ENCODE results near the gene TSC22D1.
A peak's percentile ranks its signal among the peaks of the same experiment; 100 is the strongest.

TSC22D1 gene

DNA sequence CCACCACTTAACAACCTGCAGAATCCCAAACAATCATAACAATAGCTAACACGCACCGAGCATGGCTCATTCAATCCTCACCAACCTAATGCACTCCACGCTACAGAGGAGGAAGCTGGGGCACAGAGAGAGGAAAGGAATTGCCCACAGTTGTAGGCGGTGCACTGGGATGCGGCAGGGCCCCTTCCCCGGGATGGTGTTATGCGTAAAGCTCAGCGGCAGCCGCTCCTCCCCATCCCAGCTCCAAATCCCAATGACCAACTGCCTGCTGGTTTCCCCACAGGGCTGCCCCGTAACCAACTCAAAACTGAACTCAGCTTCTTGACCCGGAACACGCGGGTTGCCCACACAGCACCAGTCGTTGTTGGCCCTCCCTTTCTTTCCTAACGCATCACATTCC, 160.3 kb downstream of the TSC22D1 start:
- Histone ChIP-seq H3K4me3 (no peak overlapping the region), H3K27ac (no peak overlapping the region)

DNA sequence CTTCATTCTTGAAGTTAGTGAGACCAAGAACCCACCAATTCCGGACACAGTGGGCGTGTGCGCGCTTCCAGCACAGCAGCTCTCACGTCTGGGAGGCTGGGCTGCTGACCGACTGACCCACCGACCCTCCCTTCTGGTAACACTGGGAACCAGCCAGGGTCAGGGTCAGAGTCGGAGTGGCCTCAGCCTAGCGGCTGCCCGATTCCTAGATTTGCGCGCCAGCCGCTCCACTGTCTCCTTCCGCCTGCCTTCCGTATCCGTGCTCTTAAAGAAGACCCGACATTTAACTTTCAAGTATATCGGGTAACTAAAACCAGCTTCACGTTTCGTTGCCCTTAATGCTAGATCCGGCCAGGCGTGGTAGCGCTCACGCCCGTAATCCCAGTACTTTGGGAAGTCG, 161.4 kb downstream of the TSC22D1 start:
- no peak overlapping the region for H3K4me3 ChIP-seq

DNA sequence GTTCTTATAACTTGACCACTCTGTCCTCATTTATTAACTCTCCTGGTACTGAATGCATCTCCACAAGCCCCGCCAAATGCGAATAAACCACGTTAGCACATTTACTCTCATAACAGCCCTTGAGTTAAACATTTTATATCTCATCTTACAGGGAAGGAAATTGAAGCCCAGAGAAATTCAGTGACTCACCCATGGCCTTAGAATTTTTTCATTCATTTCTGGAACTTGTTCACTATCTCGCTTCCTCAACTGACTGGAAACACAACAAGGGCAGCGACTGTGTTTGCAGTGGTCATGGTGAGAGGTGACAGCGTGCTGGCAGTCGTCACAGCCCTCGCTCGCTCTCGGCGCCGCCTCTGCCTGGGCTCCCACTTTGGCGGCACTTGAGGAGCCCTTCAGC, 163.0 kb downstream of the TSC22D1 start:
- Histone ChIP-seq H3K4me3 (no peak overlapping the region), H3K27ac (no peak overlapping the region)

More for the DNA sequence above, 161.4 kb downstream of the TSC22D1 start:
- H3K27ac ChIP-seq = no peak overlapping the region

DNA sequence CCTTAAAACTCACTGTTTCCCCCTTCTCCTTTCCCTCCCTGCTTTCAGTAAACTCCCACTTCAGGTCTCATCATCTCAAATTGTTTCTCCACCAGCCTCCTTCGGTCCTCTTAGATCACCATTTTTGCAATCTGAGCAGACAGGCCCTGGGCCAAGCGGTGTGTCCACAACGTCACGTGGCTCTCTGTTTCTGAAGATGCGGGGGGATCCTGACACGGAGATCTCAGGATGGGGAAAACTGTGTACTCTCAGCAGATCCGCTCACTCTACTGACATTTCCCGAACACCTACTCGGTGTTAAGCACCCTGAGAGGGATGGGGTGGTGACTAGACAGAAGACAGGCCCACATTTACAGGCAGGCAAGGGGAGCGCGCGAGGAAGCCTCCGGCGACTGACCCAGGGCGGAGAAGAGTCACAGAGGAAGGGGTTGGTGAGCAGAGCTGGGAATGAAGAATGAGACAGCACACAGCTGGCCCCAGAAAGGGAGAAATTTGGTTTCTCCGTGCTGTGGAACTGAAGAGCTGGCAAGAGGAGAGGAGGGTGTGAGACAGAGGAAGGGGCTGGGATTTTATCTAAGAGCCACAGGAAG, 163.7 kb downstream of the TSC22D1 start:
- no peak overlapping the region for H3K27ac ChIP-seq
- no peak overlapping the region for H3K4me3 ChIP-seq

DNA sequence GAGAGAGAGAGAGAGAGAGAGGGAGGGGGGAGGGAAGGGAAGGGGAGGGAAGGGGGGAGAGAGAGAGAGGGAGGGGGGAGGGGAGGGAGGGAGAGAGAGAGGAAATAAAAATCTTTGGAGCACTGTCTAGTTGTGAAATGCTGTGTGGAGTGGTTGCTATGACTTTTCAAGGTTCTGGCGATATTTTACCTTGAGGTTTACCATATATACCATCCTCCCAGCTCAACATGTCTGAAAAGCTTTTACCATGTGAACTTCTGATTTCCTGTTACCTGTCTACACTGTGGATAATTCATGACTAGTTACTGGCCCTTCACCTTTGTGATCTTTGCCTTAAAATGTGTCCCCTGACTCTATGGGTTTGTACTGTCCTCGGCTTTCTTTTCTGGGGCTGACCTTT, 164.3 kb downstream of the TSC22D1 start:
- Histone ChIP-seq H3K27ac (no peak overlapping the region), H3K4me3 (no peak overlapping the region)

DNA sequence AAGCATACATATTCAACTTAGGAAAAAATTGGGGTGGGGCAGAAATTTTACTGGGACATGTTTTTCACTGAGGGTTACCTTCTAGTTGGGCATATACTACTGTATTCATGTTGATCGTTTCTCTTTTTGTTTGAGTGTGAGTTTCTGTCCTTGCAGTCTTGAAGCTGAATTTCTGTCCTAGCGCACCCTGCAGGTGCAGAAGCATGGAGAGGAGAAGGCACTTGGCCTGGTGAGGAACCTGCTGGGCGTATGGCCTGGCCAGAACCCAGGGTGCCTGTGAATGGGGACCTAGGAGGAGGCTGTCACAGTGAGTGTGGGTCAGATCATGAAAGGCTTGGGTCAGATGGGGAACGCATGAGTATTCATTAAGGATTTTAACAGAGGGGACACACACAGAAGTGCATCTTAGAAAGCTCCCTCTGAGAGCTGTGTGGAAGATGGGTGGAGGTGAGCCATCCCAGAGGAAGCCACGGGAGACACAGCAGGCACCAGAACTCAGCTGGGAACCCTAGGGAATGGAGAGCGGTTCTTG, 165.7 kb downstream of the TSC22D1 start:
- Histone ChIP-seq H3K27ac (no peak overlapping the region), H3K4me3 (no peak overlapping the region)

DNA sequence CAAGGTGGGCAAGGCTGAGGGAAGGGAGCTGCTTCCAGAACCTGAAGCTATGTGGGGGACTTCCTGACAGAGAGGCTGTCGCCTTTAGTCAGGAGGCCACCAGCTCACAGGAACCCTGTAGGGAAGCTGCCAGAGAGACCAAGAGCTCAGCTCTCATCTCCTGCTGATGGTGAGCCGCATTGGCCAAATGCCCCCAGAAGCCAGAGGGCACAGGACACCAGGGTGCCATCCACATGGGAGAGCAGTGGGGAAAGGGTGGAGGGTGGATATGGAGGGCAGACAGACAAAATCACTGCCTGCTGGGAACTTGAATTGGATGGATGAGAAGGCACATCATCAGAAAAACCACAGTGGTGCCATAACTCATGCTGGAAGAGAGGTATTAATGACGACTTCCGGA, 166.5 kb downstream of the TSC22D1 start:
- H3K4me3 ChIP-seq = no peak overlapping the region
- no peak overlapping the region for H3K27ac ChIP-seq

DNA sequence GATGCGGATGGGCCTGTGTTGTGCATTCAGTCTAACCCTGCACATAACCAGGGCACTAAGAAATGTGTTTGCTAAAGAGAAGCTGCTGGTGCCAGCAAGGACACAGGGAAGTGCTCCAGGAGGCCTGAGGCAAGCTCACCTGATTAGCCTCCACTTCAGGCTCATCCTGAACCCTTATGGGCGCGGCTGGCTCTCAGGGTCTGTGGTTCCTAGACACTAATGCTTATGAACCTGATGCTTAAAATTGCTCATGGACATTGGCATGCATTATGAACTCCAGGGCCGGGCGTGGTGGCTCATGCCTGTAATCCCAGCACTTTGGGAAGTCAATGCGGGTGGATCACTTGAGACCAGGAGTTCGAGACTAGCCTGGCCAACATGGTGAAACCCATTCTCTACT, 168.2 kb downstream of the TSC22D1 start:
- Histone ChIP-seq H3K27ac (no peak overlapping the region), H3K4me3 (no peak overlapping the region)

DNA sequence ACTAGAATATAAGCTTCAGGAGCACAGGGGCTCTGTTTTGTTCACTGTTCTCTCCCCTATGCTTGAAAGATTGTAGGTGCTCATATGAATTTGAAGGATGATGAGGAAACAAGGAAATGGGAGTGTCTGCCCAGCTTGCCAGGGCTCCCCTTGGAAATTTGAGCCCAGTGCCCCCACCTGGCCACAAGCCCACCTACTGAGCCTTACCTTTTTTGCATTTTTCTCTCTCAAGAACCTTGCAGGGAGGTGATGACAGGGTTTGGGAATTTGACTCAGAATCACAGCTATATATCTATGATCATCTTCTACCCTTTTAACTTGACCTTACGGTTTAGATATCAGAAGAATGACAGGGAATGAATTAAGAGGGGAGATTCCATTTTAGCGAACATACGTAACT, 168.8 kb downstream of the TSC22D1 start:
- Histone ChIP-seq H3K4me3 (no peak overlapping the region), H3K27ac (no peak overlapping the region)

DNA sequence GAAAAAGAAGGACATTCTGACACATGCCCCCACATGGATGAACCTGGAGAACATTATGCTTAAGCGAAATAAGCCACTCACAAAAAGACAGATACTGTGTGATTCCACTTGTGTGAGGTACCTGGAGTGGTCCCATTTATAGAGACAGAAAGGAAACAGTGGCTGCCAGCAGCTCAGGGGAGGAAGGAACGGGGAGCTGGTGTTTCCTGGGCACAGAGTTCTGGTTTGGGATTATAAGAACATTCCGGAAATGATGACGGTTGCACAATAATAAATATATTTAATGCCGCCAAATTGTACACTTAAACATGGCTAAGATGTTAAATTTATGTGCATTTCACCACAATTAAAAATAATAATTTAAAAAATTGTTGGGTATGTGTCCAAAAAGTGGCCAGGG, 169.5 kb downstream of the TSC22D1 start:
- Histone ChIP-seq H3K27ac (peak overlapping the region in 1 of 21 experiments; percentile 5), H3K4me3 (no peak overlapping the region)

DNA sequence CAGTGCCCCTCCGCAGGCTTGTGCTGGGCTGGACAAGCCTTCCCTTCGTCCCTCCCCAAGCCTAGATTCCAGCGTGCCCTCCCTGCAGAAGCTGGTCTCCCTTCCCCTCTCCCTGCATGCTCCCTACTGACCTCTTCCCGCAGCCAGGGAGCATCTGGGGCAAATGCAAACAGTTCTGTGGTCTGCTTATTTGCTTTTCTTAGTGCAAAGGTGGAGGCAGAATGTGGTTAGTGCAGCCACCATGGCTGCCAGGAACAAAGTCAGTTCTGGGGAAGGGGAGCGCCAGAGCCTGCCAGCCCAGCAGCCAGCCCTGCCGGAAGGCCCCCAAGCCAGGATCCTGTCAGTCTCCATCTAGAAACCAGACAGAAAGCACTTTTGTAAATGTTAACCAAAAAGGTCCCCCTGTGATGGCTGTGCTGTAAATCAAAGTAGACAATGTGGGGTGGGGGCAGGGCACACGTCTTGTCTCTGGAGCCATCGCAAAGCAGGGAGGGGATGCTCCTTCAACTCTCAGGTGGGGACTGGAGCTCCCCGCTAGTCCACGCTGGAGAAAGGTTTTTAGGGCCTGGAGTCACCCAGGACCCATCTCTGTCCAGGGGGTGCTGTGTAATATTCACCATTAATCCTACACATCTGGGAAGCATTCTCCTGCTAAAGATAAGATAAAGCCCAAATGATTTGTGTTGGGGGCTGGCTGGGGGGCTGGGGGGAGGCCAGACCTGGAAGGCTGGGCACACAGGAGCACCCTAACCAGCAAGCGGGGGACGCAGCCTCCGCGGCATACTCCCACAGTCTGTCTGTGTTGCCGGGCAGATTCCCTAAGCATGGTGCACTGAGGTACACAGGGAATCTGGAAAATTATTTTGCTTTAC, 171.6 kb downstream of the TSC22D1 start:
- no peak overlapping the region for H3K4me3 ChIP-seq
- peak overlapping the region in 3 of 21 experiments; percentile 16 to 52 (median 44) for H3K27ac ChIP-seq

DNA sequence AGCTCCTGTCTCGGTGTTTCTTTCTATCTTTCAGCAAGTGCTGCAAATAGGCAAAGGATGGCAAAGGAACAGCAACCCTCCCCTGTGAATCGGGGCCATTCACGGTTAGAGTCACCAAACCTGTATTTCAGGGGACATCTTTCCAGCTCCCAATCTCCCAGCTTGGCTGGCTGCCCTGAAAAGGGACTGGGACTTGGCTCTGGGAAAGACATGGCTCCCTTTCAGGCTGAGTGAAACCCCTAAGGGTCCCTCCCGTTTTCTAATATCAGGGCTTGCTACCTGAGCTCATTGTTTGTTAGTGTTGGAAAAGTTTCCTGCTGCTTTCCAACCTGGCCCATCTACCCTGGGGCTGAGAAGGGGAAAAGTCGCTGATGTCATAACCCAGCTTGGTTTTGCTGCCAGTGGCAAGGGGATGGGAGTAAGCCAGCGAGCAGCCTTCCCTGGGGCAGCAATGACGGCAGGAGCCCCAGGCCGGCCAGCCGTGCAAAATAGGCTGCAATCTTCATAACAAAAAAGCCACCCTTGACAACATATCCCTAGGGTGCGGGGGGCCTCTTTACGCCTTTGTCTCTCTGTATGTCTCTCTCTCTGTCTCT, 172.6 kb downstream of the TSC22D1 start:
- no peak overlapping the region for H3K4me3 ChIP-seq
- H3K27ac ChIP-seq = peak overlapping the region in 2 of 21 experiments; percentile 28 to 52

DNA sequence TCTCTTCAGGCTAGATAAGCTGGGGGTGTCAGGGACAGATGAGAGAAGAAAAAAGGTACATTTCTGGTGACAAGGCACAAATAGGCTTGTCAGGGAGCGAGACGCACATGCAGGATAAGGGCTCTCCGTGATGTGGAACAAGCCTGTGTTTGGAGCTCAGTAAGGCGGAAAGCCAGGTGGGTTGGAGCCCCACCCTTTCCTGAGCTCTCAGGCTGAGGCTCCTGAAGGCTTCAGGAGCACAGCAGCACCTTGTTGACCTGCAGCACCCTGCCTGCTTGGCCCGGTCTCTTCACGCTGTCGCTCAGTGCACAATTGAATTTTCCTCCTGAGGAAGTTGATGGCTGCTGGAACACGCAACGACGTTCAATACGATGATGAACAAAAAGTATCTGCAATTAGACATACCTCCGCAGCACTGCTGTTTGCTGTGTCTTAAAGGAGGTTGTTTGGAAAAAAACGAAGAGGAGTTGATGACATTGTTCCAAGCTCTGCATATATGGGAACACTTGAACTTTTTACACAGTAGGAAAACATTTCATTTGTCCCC, 173.2 kb downstream of the TSC22D1 start:
- no peak overlapping the region for H3K4me3 ChIP-seq

DNA sequence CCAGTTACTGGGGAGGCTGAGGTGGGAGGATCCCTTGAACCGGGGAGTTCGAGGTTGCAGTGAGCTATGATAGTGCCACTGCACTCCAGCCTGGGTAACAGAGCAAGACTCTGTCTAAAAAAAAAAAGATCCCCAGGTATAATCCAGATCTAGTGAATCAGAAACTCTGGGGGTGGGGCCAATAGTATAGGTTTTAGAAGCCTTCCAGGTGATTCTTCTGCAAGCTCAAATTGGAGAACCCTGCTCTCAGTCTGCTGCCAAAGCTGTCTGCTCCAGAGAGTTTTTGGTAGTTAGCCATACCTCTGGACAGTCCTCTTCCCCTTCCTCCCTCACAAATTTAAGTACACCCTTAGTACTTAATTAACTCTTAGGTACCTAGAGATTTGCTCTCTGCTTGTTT, 174.6 kb downstream of the TSC22D1 start:
- Histone ChIP-seq H3K4me3 (no peak overlapping the region), H3K27ac (no peak overlapping the region)

More for the DNA sequence above, 173.2 kb downstream of the TSC22D1 start:
- H3K27ac ChIP-seq = peak overlapping the region in 2 of 21 experiments; percentile 28 to 53

DNA sequence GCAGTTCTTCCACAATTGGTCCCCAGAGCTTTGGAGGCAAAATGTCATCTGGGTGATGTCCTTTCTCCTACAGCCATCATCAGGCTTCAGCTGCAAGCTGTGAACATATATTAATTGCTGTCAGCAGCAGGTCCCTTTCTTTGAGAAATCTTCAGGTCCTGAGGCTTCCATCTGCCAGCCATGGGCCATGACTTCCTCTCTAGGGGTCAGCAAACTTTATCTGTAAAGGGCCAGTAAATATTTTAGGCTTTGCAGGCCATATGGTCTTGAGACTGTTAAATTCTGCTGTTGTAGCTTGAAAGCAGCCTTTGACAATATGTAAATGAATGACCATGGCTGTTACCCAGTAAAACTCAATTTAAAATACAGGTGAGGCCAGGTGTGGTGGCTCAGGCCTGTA, 175.4 kb downstream of the TSC22D1 start:
- no peak overlapping the region for H3K27ac ChIP-seq
- H3K4me3 ChIP-seq = no peak overlapping the region

DNA sequence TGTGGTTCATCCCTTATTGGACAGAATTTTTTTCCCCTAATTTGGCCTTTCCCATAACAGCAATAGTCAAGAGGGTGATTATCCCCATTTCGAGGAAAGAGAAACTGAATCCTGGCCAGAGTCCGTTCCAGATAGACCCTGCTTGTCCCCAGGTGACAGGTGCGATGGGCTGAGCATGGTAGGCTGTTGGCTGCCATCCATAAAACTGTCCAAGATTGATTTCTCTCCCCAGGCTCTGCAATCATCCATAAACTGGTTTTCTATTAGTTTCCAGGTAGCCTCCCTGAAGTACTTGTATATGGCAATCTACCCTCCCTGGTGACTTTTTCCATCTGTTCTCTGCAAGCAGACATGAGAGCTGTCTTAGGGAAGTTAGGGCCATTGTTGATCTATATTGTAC, 177.1 kb downstream of the TSC22D1 start:
- no peak overlapping the region for H3K4me3 ChIP-seq
- H3K27ac ChIP-seq = no peak overlapping the region

DNA sequence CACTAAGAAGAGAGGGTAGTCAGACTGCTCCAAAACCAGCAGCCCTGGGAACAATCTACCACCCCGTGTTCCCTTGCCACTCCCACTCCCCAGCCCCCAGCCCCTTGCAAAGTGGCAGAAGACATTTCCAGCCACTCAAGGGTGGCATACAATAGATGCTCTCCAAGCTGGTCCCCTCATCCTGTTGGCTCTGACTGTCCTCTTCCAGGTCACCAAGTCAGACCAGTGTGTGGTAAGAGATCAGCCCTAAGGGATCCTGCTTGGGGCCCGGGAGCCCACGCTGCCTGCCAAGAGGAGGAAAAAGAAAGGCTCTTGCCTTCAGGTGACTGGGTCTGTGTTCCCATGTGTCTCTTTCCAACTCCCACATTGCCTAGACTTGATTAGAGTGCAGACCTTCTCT, 177.5 kb downstream of the TSC22D1 start:
- Histone ChIP-seq H3K4me3 (no peak overlapping the region), H3K27ac (no peak overlapping the region)

DNA sequence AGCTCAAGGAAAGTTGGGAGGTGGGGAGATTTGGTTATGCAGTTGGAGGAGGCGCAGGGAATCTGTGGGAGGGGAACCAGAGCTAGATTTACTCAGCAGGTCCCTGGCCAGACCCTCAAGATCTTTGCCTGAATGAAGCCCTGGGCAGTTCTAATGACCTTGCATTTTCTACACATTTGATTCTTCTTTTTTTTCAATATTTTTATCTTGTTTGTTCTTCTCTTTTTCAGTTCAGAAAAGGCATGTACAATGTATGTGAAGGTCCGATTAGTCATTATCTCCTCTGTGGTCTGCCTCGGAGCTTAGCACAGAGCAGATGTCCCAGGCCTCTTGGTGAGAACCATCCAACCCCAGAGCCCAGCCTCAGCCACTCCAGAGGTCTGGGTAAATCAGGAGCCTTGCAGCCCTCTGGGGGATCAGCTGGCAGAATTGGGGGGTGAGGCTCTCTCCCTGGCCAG, 178.3 kb downstream of the TSC22D1 start:
- no peak overlapping the region for H3K27ac ChIP-seq
- H3K4me3 ChIP-seq = no peak overlapping the region

DNA sequence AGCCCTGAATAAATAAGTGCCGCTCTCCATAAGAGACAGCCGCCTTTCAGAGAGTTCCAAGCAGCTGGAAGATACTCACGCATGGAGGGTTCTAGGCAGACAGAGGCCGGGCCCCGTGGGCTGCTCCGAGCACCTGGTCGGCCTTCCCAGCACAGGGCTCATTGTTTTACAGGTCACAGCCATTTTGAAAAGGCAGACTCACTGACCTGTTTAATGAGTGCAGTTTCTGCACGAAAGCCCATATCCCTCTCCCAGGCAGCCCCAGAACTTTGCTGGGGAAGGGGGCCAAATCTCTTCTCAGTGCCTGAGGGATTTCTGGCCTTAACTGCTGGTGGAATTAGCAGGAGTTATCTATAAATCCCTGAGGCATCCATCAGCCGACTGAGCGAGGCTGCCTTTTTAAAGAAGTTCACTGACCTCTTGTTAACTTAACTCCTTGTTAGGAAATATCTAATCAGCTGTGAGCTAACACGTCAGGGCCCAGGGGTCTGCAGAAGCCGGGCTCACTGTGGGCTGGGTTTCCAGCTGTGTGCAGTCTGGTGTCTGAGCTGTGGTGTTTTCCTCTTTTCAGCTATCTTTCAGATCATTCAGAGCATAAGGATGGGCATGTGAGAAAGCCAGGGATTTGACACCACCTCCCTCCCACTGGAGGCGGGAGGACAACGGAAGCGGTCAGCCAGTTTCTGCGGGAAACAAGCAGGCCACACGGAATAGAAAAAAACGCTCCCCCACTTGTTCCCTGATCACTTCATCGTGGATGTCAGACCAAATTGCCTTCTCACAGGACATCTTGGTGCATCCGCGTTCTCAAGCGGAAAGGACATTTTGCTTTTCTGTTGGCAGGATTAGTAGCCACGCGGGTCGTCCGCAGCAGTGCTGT, 179.2 kb downstream of the TSC22D1 start:
- Histone ChIP-seq H3K27ac (no peak overlapping the region), H3K4me3 (no peak overlapping the region)

Data from skin epidermis (tissue), 12 donors.